Fibroblast of lung (primary cell): Measurements from ENCODE around the gene SRP19.

ENCODE experiments used
- CTCF ChIP-seq, 2 donors: IDR thresholded peaks in 1 of 2; conservative IDR thresholded peaks in 1 of 2; 1 replicate in 1 of 2; 2 replicates in 1 of 2; pipeline ENCODE4 v1.5.1; 2011 to 2012; ENCODE audit warnings: low read length in 2 of 2, control low read depth in 1 of 2, inconsistent platforms in 1 of 2, low read depth in 1 of 2, mild to moderate bottlenecking in 1 of 2
- EZH2 ChIP-seq: IDR thresholded peaks from 2 replicates; pipeline ENCODE4 v1.5.1; 2012; ENCODE audit warnings: low read length, control low read depth, mild to moderate bottlenecking; ENCODE audit errors: missing control alignments

- no peak for TF ChIP-seq CTCF (conservative IDR thresholded peaks at IDR 0.05 in 1 of 2, IDR thresholded peaks at IDR 0.05 in 1 of 2; ENCODE audit: low read depth in 1 of 2, low read length in 2 of 2)
- no peak for TF ChIP-seq EZH2
Measured at GRCh38 chr5:112824197-112824596, 36.9 kb upstream of the SRP19 start.
